ENCODE results near the gene CBLB. TPM values are rescaled to one million over a fixed set of nuclear protein-coding genes. Genes with fewer than 3 reads are reported as not detected.

Gene CBLB
- total and polyA plus RNA-seq, 2 donors (not counting 1 experiment from before 2014, with no cell fraction given) = 26.9 to 28.5 TPM

DNA sequence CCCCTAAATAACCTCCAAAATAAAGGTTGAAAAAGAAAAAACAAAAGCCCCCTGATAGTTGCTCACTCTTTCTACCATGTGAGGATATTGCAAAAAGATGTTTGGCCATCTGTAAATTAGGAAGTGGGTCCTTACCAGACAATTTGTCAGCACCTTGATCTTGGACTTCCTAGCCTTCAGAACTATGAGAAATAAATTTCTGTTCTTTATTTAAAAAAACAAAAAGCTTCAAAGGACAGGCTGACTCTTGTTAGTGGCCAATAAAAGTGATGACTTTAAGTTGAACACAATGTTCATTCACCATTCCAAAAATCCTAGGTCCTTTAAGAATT, 103.5 kb downstream of the CBLB start:
- H3K79me2 ChIP-seq (ENCODE audit: control insufficient read depth, insufficient read depth, low read length) = no peaks in the 10 kb centered on the region
- no peak overlapping the region for H3K4me3 ChIP-seq (replicated peaks in 1 of 4; ENCODE audit: control extremely low read depth in 1 of 4, insufficient read depth in 1 of 4, low read depth in 3 of 4, low read length in 4 of 4)
- no peak overlapping the region for H2AFZ ChIP-seq (ENCODE audit: low read length)
- no peaks in the 10 kb centered on the region for H3K36me3 ChIP-seq (ENCODE audit: control insufficient read depth, insufficient read depth, low read length)
- H3K9ac ChIP-seq (ENCODE audit: insufficient read depth, low read length) = no peak overlapping the region
- TF ChIP-seq, protein P1, sequence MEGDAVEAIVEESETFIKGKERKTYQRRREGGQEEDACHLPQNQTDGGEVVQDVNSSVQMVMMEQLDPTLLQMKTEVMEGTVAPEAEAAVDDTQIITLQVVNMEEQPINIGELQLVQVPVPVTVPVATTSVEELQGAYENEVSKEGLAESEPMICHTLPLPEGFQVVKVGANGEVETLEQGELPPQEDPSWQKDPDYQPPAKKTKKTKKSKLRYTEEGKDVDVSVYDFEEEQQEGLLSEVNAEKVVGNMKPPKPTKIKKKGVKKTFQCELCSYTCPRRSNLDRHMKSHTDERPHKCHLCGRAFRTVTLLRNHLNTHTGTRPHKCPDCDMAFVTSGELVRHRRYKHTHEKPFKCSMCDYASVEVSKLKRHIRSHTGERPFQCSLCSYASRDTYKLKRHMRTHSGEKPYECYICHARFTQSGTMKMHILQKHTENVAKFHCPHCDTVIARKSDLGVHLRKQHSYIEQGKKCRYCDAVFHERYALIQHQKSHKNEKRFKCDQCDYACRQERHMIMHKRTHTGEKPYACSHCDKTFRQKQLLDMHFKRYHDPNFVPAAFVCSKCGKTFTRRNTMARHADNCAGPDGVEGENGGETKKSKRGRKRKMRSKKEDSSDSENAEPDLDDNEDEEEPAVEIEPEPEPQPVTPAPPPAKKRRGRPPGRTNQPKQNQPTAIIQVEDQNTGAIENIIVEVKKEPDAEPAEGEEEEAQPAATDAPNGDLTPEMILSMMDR (conservative IDR thresholded peaks at IDR 0.05 in 1 of 2, IDR thresholded peaks at IDR 0.05 in 1 of 2; ENCODE audit: low read depth in 1 of 2, low read length in 2 of 2) = no peak
- no peak for DNase-seq (ENCODE audit: low read depth in 2 of 2)
- H3K9me3 ChIP-seq (ENCODE audit: control insufficient read depth, insufficient read depth, low read depth, low read length) = no peaks in the 10 kb centered on the region
- H3K27me3 ChIP-seq (ENCODE audit: control insufficient read depth, insufficient read depth, low read length) = no peaks in the 10 kb centered on the region
- H3K4me1 ChIP-seq (ENCODE audit: control insufficient read depth, extremely low read depth, insufficient read depth, low read length) = no peaks in the 10 kb centered on the region
- no peak overlapping the region for H3K27ac ChIP-seq (ENCODE audit: insufficient read depth, low read length)
- H4K20me1 ChIP-seq (ENCODE audit: control insufficient read depth, extremely low read depth, insufficient read depth, low read length) = no peaks in the 10 kb centered on the region
- H3K4me2 ChIP-seq (ENCODE audit: extremely low read depth, insufficient read depth, low read length) = no peak overlapping the region

DNA sequence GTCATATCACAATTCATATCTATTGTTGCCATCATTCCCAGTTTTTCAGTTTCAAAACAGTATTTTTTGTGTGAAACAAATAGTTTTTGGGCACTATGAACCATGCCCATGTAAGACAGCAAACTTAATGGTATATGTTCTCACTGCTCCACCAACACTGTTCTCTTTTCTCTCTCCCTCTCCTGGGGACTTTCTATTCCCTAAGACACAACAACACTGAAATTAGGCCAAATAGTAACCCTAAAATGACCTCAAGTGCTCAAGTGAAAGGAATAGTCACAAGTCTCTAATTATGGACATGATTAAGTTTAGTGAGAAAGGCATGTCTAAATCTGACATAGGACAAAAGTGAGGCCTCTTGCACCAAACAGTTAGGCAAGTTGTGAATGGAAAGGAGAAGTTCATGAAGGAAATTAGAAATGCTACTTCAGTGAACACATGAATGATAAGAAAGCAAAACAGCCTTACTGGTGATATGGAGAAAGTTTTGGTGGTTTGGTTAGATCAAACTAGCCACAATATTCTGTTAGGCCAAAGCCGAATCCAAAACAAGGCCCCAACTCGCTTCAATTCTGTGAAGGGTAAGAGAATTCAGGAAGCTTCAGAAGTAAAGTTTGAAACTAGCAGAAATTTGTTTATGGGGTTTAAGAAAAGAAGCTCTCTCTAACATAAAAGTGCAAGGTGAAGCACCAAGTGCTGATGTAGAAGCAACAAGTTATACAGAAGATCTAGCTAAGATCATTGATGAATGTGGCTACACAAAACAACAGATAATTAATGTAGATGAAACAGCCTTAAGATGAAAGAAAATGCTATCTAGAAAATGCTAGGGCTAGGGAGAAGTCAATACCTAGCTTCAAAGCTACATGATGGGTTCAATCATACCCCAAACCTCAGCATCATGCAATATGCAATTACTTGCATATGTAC, 104.2 kb downstream of the CBLB start:
- Histone ChIP-seq H3K9ac (ENCODE audit: insufficient read depth, low read length) (no peak overlapping the region), H4K20me1 (ENCODE audit: control insufficient read depth, extremely low read depth, insufficient read depth, low read length) (no peaks in the 10 kb centered on the region), H2AFZ (ENCODE audit: low read length) (no peak overlapping the region), H3K4me2 (ENCODE audit: extremely low read depth, insufficient read depth, low read length) (no peak overlapping the region), H3K79me2 (ENCODE audit: control insufficient read depth, insufficient read depth, low read length) (no peaks in the 10 kb centered on the region), H3K9me3 (ENCODE audit: control insufficient read depth, insufficient read depth, low read depth, low read length) (no peaks in the 10 kb centered on the region), H3K4me1 (ENCODE audit: control insufficient read depth, extremely low read depth, insufficient read depth, low read length) (no peaks in the 10 kb centered on the region), H3K27ac (ENCODE audit: insufficient read depth, low read length) (no peak overlapping the region), H3K4me3 (replicated peaks in 1 of 4; ENCODE audit: control extremely low read depth in 1 of 4, insufficient read depth in 1 of 4, low read depth in 3 of 4, low read length in 4 of 4) (no peak overlapping the region), H3K36me3 (ENCODE audit: control insufficient read depth, insufficient read depth, low read length) (no peaks in the 10 kb centered on the region), H3K27me3 (ENCODE audit: control insufficient read depth, insufficient read depth, low read length) (no peaks in the 10 kb centered on the region)
- TF ChIP-seq, protein P1 (conservative IDR thresholded peaks at IDR 0.05 in 1 of 2, IDR thresholded peaks at IDR 0.05 in 1 of 2; ENCODE audit: low read depth in 1 of 2, low read length in 2 of 2) = no peak
- TF ChIP-seq EZH2 (IDR thresholded peaks at IDR 0.05; ENCODE audit: low read length, missing control alignments) = no peak
- no peak for DNase-seq (ENCODE audit: low read depth in 2 of 2)

DNA sequence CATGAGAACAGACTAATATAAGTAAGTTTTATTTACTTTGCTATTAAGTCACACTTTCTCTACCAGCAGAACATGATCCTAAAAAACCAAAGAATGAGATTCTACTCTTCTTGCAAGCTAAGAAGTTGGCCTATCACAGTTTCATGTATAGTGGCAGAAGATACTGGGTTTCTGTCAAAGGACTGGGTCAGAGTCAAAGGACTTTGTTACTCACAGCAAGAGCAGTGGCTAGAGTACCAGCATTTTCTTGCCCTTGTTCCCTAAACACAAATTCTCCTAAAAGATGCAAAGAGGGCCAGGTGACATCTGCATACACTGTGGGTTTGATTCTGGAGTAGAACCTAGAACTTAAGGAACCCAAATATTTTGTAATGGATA, 105.2 kb downstream of the CBLB start:
- Histone ChIP-seq H3K4me1 (ENCODE audit: control insufficient read depth, extremely low read depth, insufficient read depth, low read length) (no peaks in the 10 kb centered on the region), H3K9ac (ENCODE audit: insufficient read depth, low read length) (no peak overlapping the region), H3K79me2 (ENCODE audit: control insufficient read depth, insufficient read depth, low read length) (no peaks in the 10 kb centered on the region), H3K9me3 (ENCODE audit: control insufficient read depth, insufficient read depth, low read depth, low read length) (no peaks in the 10 kb centered on the region), H3K27ac (ENCODE audit: insufficient read depth, low read length) (no peak overlapping the region), H4K20me1 (ENCODE audit: control insufficient read depth, extremely low read depth, insufficient read depth, low read length) (no peaks in the 10 kb centered on the region), H3K27me3 (ENCODE audit: control insufficient read depth, insufficient read depth, low read length) (no peaks in the 10 kb centered on the region), H2AFZ (ENCODE audit: low read length) (no peak overlapping the region), H3K36me3 (ENCODE audit: control insufficient read depth, insufficient read depth, low read length) (peaks cover 1% of the 10 kb centered on the region), H3K4me3 (replicated peaks in 1 of 4; ENCODE audit: control extremely low read depth in 1 of 4, insufficient read depth in 1 of 4, low read depth in 3 of 4, low read length in 4 of 4) (no peak overlapping the region), H3K4me2 (ENCODE audit: extremely low read depth, insufficient read depth, low read length) (no peak overlapping the region)
- DNase-seq (ENCODE audit: low read depth in 2 of 2) = no peak
- TF ChIP-seq, protein P1 (conservative IDR thresholded peaks at IDR 0.05 in 1 of 2, IDR thresholded peaks at IDR 0.05 in 1 of 2; ENCODE audit: low read depth in 1 of 2, low read length in 2 of 2) = no peak
- no peak for TF ChIP-seq EZH2 (IDR thresholded peaks at IDR 0.05; ENCODE audit: low read length, missing control alignments)
